Stimulated activated CD8-positive, alpha-beta memory T cell treated with anti-CD3 and anti-CD28 coated beads, Interleukin-7, amount 100 ng/mL, for 24 hours (primary cell): Measurements from ENCODE around the gene TUNAR.

Experiments
- DNase-seq: peaks from one replicate; pipeline ENCODE4 v3.0.0-alpha.2; 2020; ENCODE audit warnings: low read depth

TUNAR gene

GRCh38 chr14:95876761-95877538 is at the start of gene TUNAR:
Gene TUNAR, plus strand, starts transcription at chr14:95876832.
- no peak for DNase-seq

GRCh38 chr14:95828649-95829265 is 47.9 kb upstream of the TUNAR start:
- DNase-seq, result no peak

GRCh38 chr14:95829321-95829720 is 47.3 kb upstream of the TUNAR start:
- no peak for DNase-seq

- DNase-seq, result no peak
Observed at GRCh38 chr14:95830386-95830785, 46.2 kb upstream of the TUNAR start.

- no peak for DNase-seq
Observed at GRCh38 chr14:95831041-95831440, 45.6 kb upstream of the TUNAR start.

- no peak for DNase-seq
Observed at GRCh38 chr14:95831468-95831867, 45.2 kb upstream of the TUNAR start.

GRCh38 chr14:95832012-95832411 is 44.6 kb upstream of the TUNAR start:
- no peak for DNase-seq

GRCh38 chr14:95833429-95833828 is 43.2 kb upstream of the TUNAR start:
- no peak for DNase-seq

GRCh38 chr14:95834496-95834895 is 42.1 kb upstream of the TUNAR start:
- DNase-seq, result no peak

GRCh38 chr14:95835121-95835730 is 41.4 kb upstream of the TUNAR start:
- no peak for DNase-seq

GRCh38 chr14:95838862-95839261 is 37.8 kb upstream of the TUNAR start:
- no peak for DNase-seq

- no peak for DNase-seq
Observed at GRCh38 chr14:95840094-95840700, 36.4 kb upstream of the TUNAR start.

GRCh38 chr14:95841668-95842067 is 35.0 kb upstream of the TUNAR start:
- no peak for DNase-seq

GRCh38 chr14:95849761-95850160 is 26.9 kb upstream of the TUNAR start:
- DNase-seq, result no peak

- no peak for DNase-seq
Observed at GRCh38 chr14:95850429-95850828, 26.2 kb upstream of the TUNAR start.

GRCh38 chr14:95855606-95856005 is 21.0 kb upstream of the TUNAR start:
- no peak for DNase-seq

- DNase-seq, result no peak
Observed at GRCh38 chr14:95857275-95857674, 19.4 kb upstream of the TUNAR start.

GRCh38 chr14:95858893-95859292 is 17.7 kb upstream of the TUNAR start:
- DNase-seq, result no peak

GRCh38 chr14:95862243-95862642 is 14.4 kb upstream of the TUNAR start:
- no peak for DNase-seq

- no peak for DNase-seq
Observed at GRCh38 chr14:95863295-95863694, 13.3 kb upstream of the TUNAR start.

GRCh38 chr14:95869776-95870175 is 6.9 kb upstream of the TUNAR start:
- no peak for DNase-seq

GRCh38 chr14:95870772-95871171 is 5.9 kb upstream of the TUNAR start:
- no peak for DNase-seq

- DNase-seq, result no peak
Observed at GRCh38 chr14:95871531-95871930, 5.1 kb upstream of the TUNAR start.
